Gastrocnemius medialis (tissue), 4 donors: ENCODE measurements around the gene ANKRD35. TPM values are rescaled to one million over a fixed set of nuclear protein-coding genes. Genes with fewer than 3 reads are reported as not detected.

Experiments used
- ATAC-seq, 2 donors: fragments of 150-250 bp; one replicate each; pipeline ENCODE4 v1.9.1; 2016
- DNase-seq, 2 donors: peaks; one replicate each; pipeline ENCODE4 v3.0.0-alpha.2; 2019
- H3K27ac ChIP-seq, 4 donors: fragments of 200-600 bp; sonication (generic); 1 replicate in 1 of 4; 2 replicates in 3 of 4; pipeline ENCODE4 v1.5.1; 2016 to 2018; ENCODE audit warnings: mild to moderate bottlenecking in 2 of 4, moderate library complexity in 1 of 4
- H3K27me3 ChIP-seq, 3 donors: fragments of 200-600 bp; sonication (generic) in 2 of 3; 1 replicate in 1 of 3; 2 replicates in 2 of 3; pipeline versions ENCODE4 v1.5.1 to v1.6.0; 2016 to 2019; ENCODE audit warnings: mild to moderate bottlenecking in 1 of 3, moderate library complexity in 1 of 3
- H3K36me3 ChIP-seq, 2 donors: fragments of 200-600 bp; sonication (generic) in 1 of 2; one replicate each; pipeline ENCODE4 v1.5.1; 2017 to 2018
- H3K4me1 ChIP-seq, 2 donors: fragments of 200-600 bp; sonication (generic) in 1 of 2; one replicate each; pipeline ENCODE4 v1.5.1; 2016 to 2017; ENCODE audit warnings: mild to moderate bottlenecking in 2 of 2
- H3K4me3 ChIP-seq, 4 donors: fragments of 200-600 bp; sonication (generic) in 3 of 4; 1 replicate in 1 of 4; 2 replicates in 3 of 4; pipeline ENCODE4 v1.5.1; 2016 to 2019; ENCODE audit warnings: mild to moderate bottlenecking in 2 of 4
- H3K9me3 ChIP-seq, 3 donors: fragments of 200-600 bp; sonication (generic) in 2 of 3; 1 replicate in 1 of 3; 2 replicates in 2 of 3; pipeline ENCODE4 v1.5.1; 2016 to 2019
- POLR2A ChIP-seq, 2 donors: fragments of 450-650 bp; IDR thresholded peaks; one replicate each; pipeline ENCODE4 v1.6.1; 2017; ENCODE audit warnings: antibody characterized with exemption in 2 of 2, mild to moderate bottlenecking in 2 of 2, moderate library complexity in 2 of 2
- in situ Hi-C, 4 donors: fragments of 200-750 bp; cut with MboI; loops; one replicate each; pipeline versions ENCODE4 v1.15.0 to v1.8.0; 2017; ENCODE audit warnings: low sequenced_read_pairs in 4 of 4
- intact Hi-C: fragments of 100-400 bp; cut with DNase I; formaldehyde crosslinking; loops from one replicate; pipeline ENCODE4 v1.15.1; 2023; ENCODE audit warnings: low total_unique reads
- total RNA-seq, 4 donors: library from RNA; depleted of rRNA; stranded (reverse); fragments of >200 nt; gene quantifications; one replicate each; pipeline versions ENCODE4 v1.1.0 to v1.2.3, GENCODE V29; 2016
- TF ChIP-seq, protein P1 (sequence below), 5 experiments: fragments of 450-650 bp in 3 of 5; fragments of 200-600 bp in 2 of 5; sonication (generic) in 2 of 5; IDR thresholded peaks in 4 of 5; conservative IDR thresholded peaks in 1 of 5; 1 replicate in 4 of 5; 2 replicates in 1 of 5; pipeline ENCODE4 v1.5.1; 2016 to 2019; ENCODE audit warnings: antibody characterized with exemption in 5 of 5, mild to moderate bottlenecking in 3 of 5, moderate library complexity in 3 of 5

ANKRD35 gene
- total RNA-seq, 4 donors from 2014 or later: 8.0 to 19.5 (median 10.7) TPM

DNA sequence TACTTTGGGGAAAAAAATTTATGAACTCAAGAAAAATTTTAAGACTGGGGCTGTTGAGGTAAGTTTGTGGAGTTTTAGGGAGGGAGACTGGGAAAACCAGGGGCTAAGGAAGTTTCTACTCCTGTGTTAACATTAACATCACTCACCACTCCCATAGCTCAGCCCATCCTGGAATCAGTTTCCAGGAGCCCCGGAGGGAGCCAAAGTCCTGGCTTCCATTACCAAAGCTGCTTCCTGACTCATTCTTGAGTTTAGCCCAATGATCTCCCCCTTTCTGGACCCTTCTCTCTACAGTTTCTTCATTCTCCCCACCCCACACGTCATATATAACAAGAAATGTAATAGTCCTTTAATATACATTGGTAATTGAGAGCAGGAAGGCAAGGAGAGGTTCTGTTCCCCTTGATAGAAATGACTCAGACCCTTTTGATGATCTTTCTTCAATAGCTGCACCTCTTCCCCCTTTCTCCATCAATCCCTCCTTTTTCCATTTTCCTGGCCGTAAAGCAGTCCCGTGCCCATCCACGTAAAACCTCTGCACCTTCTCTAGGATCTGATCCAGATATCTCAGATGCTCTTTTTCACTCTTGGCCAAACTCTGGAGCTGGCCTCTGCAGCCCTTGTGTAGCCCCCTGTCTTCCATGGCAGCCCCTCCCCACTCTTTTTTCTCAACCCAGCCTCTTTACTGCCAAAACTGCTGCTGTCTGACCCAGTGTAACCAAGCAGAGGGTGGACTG lies 22.2 kb downstream of the ANKRD35 start:
- Histone ChIP-seq H3K9me3 (no peaks in the 10 kb centered on the region), H3K4me3 (no peak overlapping the region), H3K27ac (no peak overlapping the region), H3K27me3 (no peaks in the 10 kb centered on the region), H3K36me3 (peaks cover 0 to 24% of the 10 kb centered on the region in 2 donors), H3K4me1 (peaks cover 5 to 8% of the 10 kb centered on the region in 2 donors)
- DNase-seq: no peak
- intact Hi-C loops: no loop called here
- in situ Hi-C loops: no loop called here
- ATAC-seq: no peak
- TF ChIP-seq, protein P1, sequence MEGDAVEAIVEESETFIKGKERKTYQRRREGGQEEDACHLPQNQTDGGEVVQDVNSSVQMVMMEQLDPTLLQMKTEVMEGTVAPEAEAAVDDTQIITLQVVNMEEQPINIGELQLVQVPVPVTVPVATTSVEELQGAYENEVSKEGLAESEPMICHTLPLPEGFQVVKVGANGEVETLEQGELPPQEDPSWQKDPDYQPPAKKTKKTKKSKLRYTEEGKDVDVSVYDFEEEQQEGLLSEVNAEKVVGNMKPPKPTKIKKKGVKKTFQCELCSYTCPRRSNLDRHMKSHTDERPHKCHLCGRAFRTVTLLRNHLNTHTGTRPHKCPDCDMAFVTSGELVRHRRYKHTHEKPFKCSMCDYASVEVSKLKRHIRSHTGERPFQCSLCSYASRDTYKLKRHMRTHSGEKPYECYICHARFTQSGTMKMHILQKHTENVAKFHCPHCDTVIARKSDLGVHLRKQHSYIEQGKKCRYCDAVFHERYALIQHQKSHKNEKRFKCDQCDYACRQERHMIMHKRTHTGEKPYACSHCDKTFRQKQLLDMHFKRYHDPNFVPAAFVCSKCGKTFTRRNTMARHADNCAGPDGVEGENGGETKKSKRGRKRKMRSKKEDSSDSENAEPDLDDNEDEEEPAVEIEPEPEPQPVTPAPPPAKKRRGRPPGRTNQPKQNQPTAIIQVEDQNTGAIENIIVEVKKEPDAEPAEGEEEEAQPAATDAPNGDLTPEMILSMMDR (IDR thresholded peaks at IDR 0.05 in 4 of 5, conservative IDR thresholded peaks at IDR 0.05 in 1 of 5): no peak
- no peak for TF ChIP-seq POLR2A (IDR thresholded peaks at IDR 0.05)

DNA sequence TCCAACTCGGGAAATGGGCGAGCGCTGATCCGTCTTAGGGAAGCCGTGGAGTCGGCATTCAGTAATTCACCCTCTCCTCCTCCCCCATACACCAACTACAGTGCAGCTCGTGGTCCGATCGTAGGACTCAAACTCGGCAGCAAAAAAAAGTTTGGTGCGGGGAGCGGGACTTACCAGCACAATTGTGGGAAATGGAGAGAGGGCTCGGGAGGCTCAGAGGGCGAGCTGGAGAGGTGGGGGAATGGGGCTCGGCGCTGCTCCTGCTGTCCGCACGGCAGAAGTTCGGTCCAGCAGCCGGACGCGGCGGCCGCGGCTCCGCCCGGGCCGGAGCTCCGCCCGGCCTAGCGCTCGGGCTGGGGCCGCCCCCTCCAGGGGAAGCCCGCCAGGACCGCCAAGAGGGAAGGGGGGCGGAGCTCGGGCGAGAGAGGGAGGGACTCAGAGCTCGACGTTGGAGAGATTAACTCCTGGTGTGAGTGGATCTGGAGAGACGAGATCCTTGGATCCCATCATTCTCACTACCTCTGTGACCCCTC lies 26.1 kb downstream of the ANKRD35 start:
- Histone ChIP-seq H3K27me3 (no peaks in the 10 kb centered on the region), H3K9me3 (no peaks in the 10 kb centered on the region), H3K4me3 (peak overlapping the region; percentile 74 to 96 (median 82)), H3K36me3 (peaks cover 0 to 23% of the 10 kb centered on the region in 2 donors), H3K4me1 (peaks cover 19 to 21% of the 10 kb centered on the region in 2 donors), H3K27ac (peak overlapping the region; percentile 90 to 96 (median 92))
- ATAC-seq (peak; percentile 80 to 81), DNase-seq (peak; percentile 79 to 90)
- peak; percentile 88 to 89 for TF ChIP-seq POLR2A (IDR thresholded peaks at IDR 0.05)
- TF ChIP-seq, protein P1 (IDR thresholded peaks at IDR 0.05 in 4 of 5, conservative IDR thresholded peaks at IDR 0.05 in 1 of 5): peak in 1 of 5 experiments; percentile 13
- intact Hi-C loops (loop anchor here (2.0 to 5.0 kb wide), 2 partner anchors 58 to 67 kb away; partner anchors contain the start of genes PEX11B and RBM8A), in situ Hi-C loops (no loop called here)

DNA sequence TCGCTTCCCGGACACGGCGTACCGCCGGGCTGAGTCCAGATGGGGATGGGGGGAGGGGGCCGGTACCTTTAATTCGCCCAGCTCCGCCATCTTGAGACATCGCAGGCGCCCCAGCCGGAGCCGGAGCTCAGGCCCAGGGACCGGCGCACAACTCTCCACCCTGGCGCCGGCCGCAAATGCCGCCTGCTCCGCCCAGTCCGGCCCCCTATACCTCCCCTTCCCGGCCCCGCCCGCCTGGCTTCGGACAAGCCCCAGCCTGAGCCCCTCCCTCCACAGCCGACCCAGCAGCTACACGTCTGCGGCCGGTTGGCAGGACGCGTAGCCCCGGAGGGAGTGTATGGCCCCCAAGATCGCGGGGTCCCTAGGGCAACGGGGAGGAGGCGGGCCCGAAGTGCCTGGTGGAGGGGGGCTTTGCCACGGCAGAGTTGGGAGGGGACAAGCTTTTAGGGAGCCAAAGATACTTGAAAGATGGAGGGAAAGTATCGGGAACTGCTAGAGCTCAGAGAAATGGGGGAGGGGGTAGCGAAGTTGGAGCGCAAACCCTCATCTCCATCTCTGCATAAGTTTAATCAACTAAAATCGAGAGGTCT lies 26.7 kb downstream of the ANKRD35 start, which contains the start of gene PIAS3:
Gene PIAS3 (minus strand): TSS at position 181 of the 590 bp plus-strand sequence. CDS start 91 bp downstream, at position 90.
- TF ChIP-seq, protein P1 (IDR thresholded peaks at IDR 0.05 in 4 of 5, conservative IDR thresholded peaks at IDR 0.05 in 1 of 5): no peak
- TF ChIP-seq POLR2A (IDR thresholded peaks at IDR 0.05): peak; percentile 85 to 89
- Histone ChIP-seq H3K27me3 (no peaks in the 10 kb centered on the region), H3K4me1 (peaks cover 19 to 21% of the 10 kb centered on the region in 2 donors), H3K36me3 (peaks cover 0 to 28% of the 10 kb centered on the region in 2 donors), H3K27ac (peak within 1 kb of the TSS; percentile 90 to 96 (median 92)), H3K9me3 (no peaks in the 10 kb centered on the region), H3K4me3 (peak within 1 kb of the TSS; percentile 74 to 96 (median 82))
- intact Hi-C loops: loop anchor here (2.0 to 5.0 kb wide), 2 partner anchors 58 to 68 kb away; partner anchors contain the start of genes PEX11B and RBM8A
- ATAC-seq (peak; percentile 82 to 83), DNase-seq (peak; percentile 95)
- in situ Hi-C loops: no loop called here

DNA sequence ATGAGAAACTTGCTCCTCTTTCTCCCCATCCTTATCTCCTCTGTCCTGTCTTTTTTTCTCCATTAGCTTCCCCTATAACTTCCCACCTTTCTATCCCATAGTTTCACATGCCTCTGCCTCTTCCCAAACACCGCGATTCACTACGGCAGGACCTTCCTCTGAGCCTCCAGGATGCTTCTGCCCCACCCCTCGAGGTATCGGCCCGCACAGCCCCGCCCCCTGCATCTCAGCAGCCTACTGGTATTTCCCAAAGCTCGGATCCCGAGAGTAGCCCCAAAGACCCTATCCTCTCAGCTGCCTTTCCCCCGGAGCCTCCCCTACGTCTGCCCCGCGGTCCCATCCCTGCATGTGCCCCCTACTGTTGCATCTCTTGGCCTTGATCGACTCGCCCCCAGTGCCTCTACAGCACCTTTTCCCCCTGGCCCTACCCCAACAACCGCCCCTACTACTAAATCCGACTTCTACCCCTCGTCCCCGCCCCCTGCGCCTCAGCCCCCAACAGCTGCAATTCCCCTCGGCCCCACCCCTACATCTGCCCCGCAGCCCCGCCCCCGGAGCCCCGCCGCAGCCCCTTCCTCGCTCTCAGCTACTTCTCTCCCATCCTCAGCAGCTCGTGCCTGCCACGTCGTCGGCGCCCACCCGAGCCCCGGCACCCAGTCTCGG lies 27.3 kb downstream of the ANKRD35 start:
- intact Hi-C loops (loop anchor here (2.0 to 5.0 kb wide), 2 partner anchors 59 to 68 kb away; partner anchors contain the start of genes PEX11B and RBM8A), in situ Hi-C loops (no loop called here)
- TF ChIP-seq, protein P1 (IDR thresholded peaks at IDR 0.05 in 4 of 5, conservative IDR thresholded peaks at IDR 0.05 in 1 of 5): no peak
- no peak for TF ChIP-seq POLR2A (IDR thresholded peaks at IDR 0.05)
- no peaks in the 10 kb centered on the region for H3K27me3 ChIP-seq
- H3K36me3 ChIP-seq: peaks cover 0 to 35% of the 10 kb centered on the region in 2 donors
- peak overlapping the region; percentile 74 to 96 (median 82) for H3K4me3 ChIP-seq
- ATAC-seq: no peak
- peaks cover 19 to 21% of the 10 kb centered on the region in 2 donors for H3K4me1 ChIP-seq
- peak overlapping the region; percentile 90 to 96 (median 92) for H3K27ac ChIP-seq
- peak in 1 of 2 donors; percentile 46 for DNase-seq
- no peaks in the 10 kb centered on the region for H3K9me3 ChIP-seq
